HepG2 (cell line): ENCODE data around the gene TEDC1. TPM values are rescaled to one million over a fixed set of nuclear protein-coding genes. Genes with fewer than 3 reads are reported as not detected.

Experiments used
- AFF4 ChIP-seq: sonication (generic); formaldehyde crosslinking; IDR thresholded peaks from 2 replicates; pipeline ENCODE4 v1.4.0; 2020; ENCODE audit warnings: missing genetic modification reagents
- ETV5 ChIP-seq: IDR thresholded peaks from 2 replicates; pipeline ENCODE4 v1.6.1; 2018; ENCODE audit warnings: missing biosample characterization, missing genetic modification reagents, inconsistent platforms, borderline replicate concordance
- FOXA1 ChIP-seq, 2 experiments: fragments of 450-650 bp in 1 of 2; sonication (generic) in 1 of 2; formaldehyde crosslinking in 1 of 2; IDR thresholded peaks; 2 replicates each; pipeline versions ENCODE4 v1.4.0 to v1.6.1; 2016 to 2020; ENCODE audit warnings: missing genetic modification reagents in 1 of 2
- HNF4A ChIP-seq: sonication (generic); formaldehyde crosslinking; IDR thresholded peaks from 2 replicates; pipeline ENCODE4 v1.4.0; 2020; ENCODE audit warnings: missing genetic modification reagents
- IRF1 ChIP-seq: sonication (generic); formaldehyde crosslinking; IDR thresholded peaks from 2 replicates; pipeline ENCODE4 v1.4.0; 2020; ENCODE audit warnings: low read depth, mild to moderate bottlenecking, missing genetic modification reagents
- NR2F2 ChIP-seq: IDR thresholded peaks from 2 replicates; pipeline ENCODE4 v1.6.1; 2012; ENCODE audit warnings: low read depth, inconsistent platforms, borderline replicate concordance
- RCOR2 ChIP-seq: IDR thresholded peaks from 2 replicates; pipeline ENCODE4 v1.6.1; 2016; ENCODE audit warnings: missing biosample characterization, missing genetic modification reagents
- RFXANK ChIP-seq: IDR thresholded peaks from 2 replicates; pipeline ENCODE4 v1.6.1; 2016
- SIX1 ChIP-seq: sonication (generic); formaldehyde crosslinking; IDR thresholded peaks from 2 replicates; pipeline ENCODE4 v1.4.0; 2020; ENCODE audit warnings: missing genetic modification reagents, borderline replicate concordance
- SP140L ChIP-seq: sonication (generic); formaldehyde crosslinking; IDR thresholded peaks from 2 replicates; pipeline ENCODE4 v1.4.0; 2020; ENCODE audit warnings: missing genetic modification reagents, borderline replicate concordance
- TBX2 ChIP-seq: sonication (generic); formaldehyde crosslinking; IDR thresholded peaks from 2 replicates; pipeline ENCODE4 v1.5.0; 2020; ENCODE audit warnings: missing genetic modification reagents, mild to moderate bottlenecking, borderline replicate concordance
- WIZ ChIP-seq: sonication (generic); formaldehyde crosslinking; IDR thresholded peaks from 2 replicates; pipeline ENCODE4 v1.5.1; 2020; ENCODE audit warnings: mild to moderate bottlenecking, missing genetic modification reagents
- ZNF530 ChIP-seq: sonication (generic); formaldehyde crosslinking; IDR thresholded peaks from 2 replicates; pipeline ENCODE4 v1.5.0; 2020; ENCODE audit warnings: low read depth, mild to moderate bottlenecking, missing genetic modification reagents
- ZNF607 ChIP-seq: sonication (generic); formaldehyde crosslinking; IDR thresholded peaks from 2 replicates; pipeline ENCODE4 v1.5.1; 2020; ENCODE audit warnings: missing genetic modification reagents, mild to moderate bottlenecking, borderline replicate concordance
- ZNF616 ChIP-seq: sonication (generic); formaldehyde crosslinking; IDR thresholded peaks from 2 replicates; pipeline ENCODE4 v1.5.0; 2020; ENCODE audit warnings: low read depth, mild to moderate bottlenecking, missing genetic modification reagents
- polyA plus RNA-seq, 8 experiments: library from polyadenylated mRNA; depleted of rRNA in 3 of 8; stranded (reverse) in 7 of 8; unstranded in 1 of 8; fragments of >200 nt; fragmentation: Illumina TruSeq in 4 of 8; extraction: Trizol in 4 of 8; gene quantifications; 2 replicates each; pipeline versions ENCODE4 v1.2.1 to v1.2.3, GENCODE V29; 2011 to 2016; ENCODE audit warnings: low read depth in 4 of 8, missing spikeins in 1 of 8, mixed read lengths in 1 of 8; ENCODE audit not compliant: insufficient read depth in 1 of 8
- total RNA-seq, 5 experiments: library from RNA; depleted of rRNA; stranded (reverse); fragments of >200 nt; fragmentation: Illumina TruSeq; extraction: Trizol; gene quantifications; 2 replicates each; pipeline ENCODE4 v1.2.3, GENCODE V29; 2016; ENCODE audit warnings: low read depth in 1 of 5
- TF ChIP-seq, protein P1 (sequence below): sonication (generic); formaldehyde crosslinking; conservative IDR thresholded peaks from 2 replicates; pipeline ENCODE4 v1.8.0; 2022; ENCODE audit warnings: low read depth, missing genetic modification reagents
- TF ChIP-seq, protein P2 (sequence below): IDR thresholded peaks from 2 replicates; pipeline ENCODE4 v1.6.1; 2016; ENCODE audit warnings: missing genetic modification reagents, missing compliant biosample characterization

The TEDC1 gene
- total and polyA plus RNA-seq, 2 of the 13 experiments (the other 11 are each of a cell fraction or from before 2014, with no cell fraction given), result 5.7 to 27.4 TPM

- TF ChIP-seq HNF4A (CRISPR knock-in tag) (peak; percentile 38; the same call in 1 of the 2 replicates), RCOR2 (CRISPR knock-in tag) (no peak), SP140L (no peak), IRF1 (CRISPR knock-in tag) (no peak), ZNF616 (CRISPR knock-in tag) (no peak), WIZ (no peak), TBX2 (peak; percentile 69; the same call in 1 of the 2 replicates), NR2F2 (no peak), FOXA1 (IDR thresholded peaks at IDR 0.05) (no peak), FOXA1 (CRISPR knock-in tag; IDR thresholded peaks at IDR 0.05) (0 out of 2 replicates have a peak, but pooled peaks have one; percentile 4), ZNF530 (CRISPR knock-in tag) (no peak), ZNF607 (CRISPR knock-in tag) (peak; percentile 79; the same call in 1 of the 2 replicates), SIX1 (CRISPR knock-in tag) (no peak), ETV5 (CRISPR knock-in tag) (peak; percentile 69), AFF4 (CRISPR knock-in tag) (no peak), RFXANK (CRISPR knock-in tag) (no peak)
- TF ChIP-seq, protein P1, sequence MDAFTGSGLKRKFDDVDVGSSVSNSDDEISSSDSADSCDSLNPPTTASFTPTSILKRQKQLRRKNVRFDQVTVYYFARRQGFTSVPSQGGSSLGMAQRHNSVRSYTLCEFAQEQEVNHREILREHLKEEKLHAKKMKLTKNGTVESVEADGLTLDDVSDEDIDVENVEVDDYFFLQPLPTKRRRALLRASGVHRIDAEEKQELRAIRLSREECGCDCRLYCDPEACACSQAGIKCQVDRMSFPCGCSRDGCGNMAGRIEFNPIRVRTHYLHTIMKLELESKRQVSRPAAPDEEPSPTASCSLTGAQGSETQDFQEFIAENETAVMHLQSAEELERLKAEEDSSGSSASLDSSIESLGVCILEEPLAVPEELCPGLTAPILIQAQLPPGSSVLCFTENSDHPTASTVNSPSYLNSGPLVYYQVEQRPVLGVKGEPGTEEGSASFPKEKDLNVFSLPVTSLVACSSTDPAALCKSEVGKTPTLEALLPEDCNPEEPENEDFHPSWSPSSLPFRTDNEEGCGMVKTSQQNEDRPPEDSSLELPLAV, result no peak
- TF ChIP-seq, protein P2, sequence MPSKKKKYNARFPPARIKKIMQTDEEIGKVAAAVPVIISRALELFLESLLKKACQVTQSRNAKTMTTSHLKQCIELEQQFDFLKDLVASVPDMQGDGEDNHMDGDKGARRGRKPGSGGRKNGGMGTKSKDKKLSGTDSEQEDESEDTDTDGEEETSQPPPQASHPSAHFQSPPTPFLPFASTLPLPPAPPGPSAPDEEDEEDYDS (CRISPR knock-in tag), result no peak
Observed at GRCh38 chr14:105527826-105528585, 37.0 kb downstream of the TEDC1 start (continued).
